ENCODE results near the gene KCNIP3.

The KCNIP3 gene

GRCh38 chr2:95312543-95313201 is 15.5 kb downstream of the KCNIP3 start:
- in situ Hi-C loops (cut with HindIII; ENCODE audit: low sequenced_read_pairs), result no loop called here

GRCh38 chr2:95313296-95314131 is 16.4 kb downstream of the KCNIP3 start:
- in situ Hi-C loops (cut with HindIII; ENCODE audit: low sequenced_read_pairs), result no loop called here

GRCh38 chr2:95314598-95314963 is 17.4 kb downstream of the KCNIP3 start:
- in situ Hi-C loops (cut with HindIII; ENCODE audit: low sequenced_read_pairs), result no loop called here

- in situ Hi-C loops (cut with HindIII; ENCODE audit: low sequenced_read_pairs), result no loop called here
Measured at GRCh38 chr2:95314964-95315611, 17.9 kb downstream of the KCNIP3 start.

GRCh38 chr2:95315801-95316411 is 18.8 kb downstream of the KCNIP3 start:
- in situ Hi-C loops (cut with HindIII; ENCODE audit: low sequenced_read_pairs), result no loop called here

- in situ Hi-C loops (cut with HindIII; ENCODE audit: low sequenced_read_pairs), result no loop called here
Measured at GRCh38 chr2:95316466-95317122, 19.4 kb downstream of the KCNIP3 start.

- in situ Hi-C loops (cut with HindIII; ENCODE audit: low sequenced_read_pairs), result no loop called here
Measured at GRCh38 chr2:95317123-95317500, 20.0 kb downstream of the KCNIP3 start.

- in situ Hi-C loops (cut with HindIII; ENCODE audit: low sequenced_read_pairs), result no loop called here
Measured at GRCh38 chr2:95317665-95318425, 20.7 kb downstream of the KCNIP3 start.

- in situ Hi-C loops (cut with HindIII; ENCODE audit: low sequenced_read_pairs), result no loop called here
Measured at GRCh38 chr2:95318431-95319220, 21.5 kb downstream of the KCNIP3 start.

GRCh38 chr2:95319481-95320343 is 22.6 kb downstream of the KCNIP3 start:
- in situ Hi-C loops (cut with HindIII; ENCODE audit: low sequenced_read_pairs), result no loop called here

GRCh38 chr2:95320344-95320712 is 23.2 kb downstream of the KCNIP3 start:
- in situ Hi-C loops (cut with HindIII; ENCODE audit: low sequenced_read_pairs), result no loop called here

- in situ Hi-C loops (cut with HindIII; ENCODE audit: low sequenced_read_pairs), result no loop called here
Measured at GRCh38 chr2:95320986-95321767, 24.0 kb downstream of the KCNIP3 start.

GRCh38 chr2:95323347-95324155 is 26.4 kb downstream of the KCNIP3 start:
- in situ Hi-C loops (cut with HindIII; ENCODE audit: low sequenced_read_pairs), result no loop called here

GRCh38 chr2:95325026-95325425 is 27.9 kb downstream of the KCNIP3 start:
- in situ Hi-C loops (cut with HindIII; ENCODE audit: low sequenced_read_pairs), result no loop called here

- in situ Hi-C loops (cut with HindIII; ENCODE audit: low sequenced_read_pairs), result no loop called here
Measured at GRCh38 chr2:95325590-95326432, 28.7 kb downstream of the KCNIP3 start.
